Calu3 (cell line): ENCODE results near the gene ASXL2. TPM values are rescaled to one million over a fixed set of nuclear protein-coding genes. Genes with fewer than 3 reads are reported as not detected.
A peak's percentile ranks its signal among the peaks of the same experiment; 100 is the strongest.

ENCODE experiments used
- BruUV-seq: library from RNA; stranded (reverse); fragments of 400-500 nt; replicated peaks from 2 replicates; lab custom pipeline; 2021; lab: Mats Ljungman, UMichigan
- CTCF ChIA-PET: fragments of 300-600 bp; sonication (Branson Sonifier 250); formaldehyde crosslinking; loops from one replicate; lab custom pipeline; 2022; ENCODE audit warnings: antibody characterized with exemption; lab: Charles Lee
- DNase-seq: peaks from one replicate; pipeline ENCODE4 v3.0.0; 2022
- H3K27ac Mint-ChIP-seq: one replicate; pipeline ENCODE4 v1.8.0; 2022; ENCODE audit warnings: mixed read lengths; ENCODE audit not compliant: unreplicated experiment
- H3K27me3 Mint-ChIP-seq: one replicate; pipeline ENCODE4 v1.8.0; 2022; ENCODE audit warnings: mixed read lengths; ENCODE audit not compliant: unreplicated experiment
- H3K36me3 Mint-ChIP-seq: one replicate; pipeline ENCODE4 v1.8.0; 2022; ENCODE audit warnings: mild to moderate bottlenecking, moderate library complexity, mixed read lengths; ENCODE audit not compliant: insufficient read depth, unreplicated experiment
- H3K4me1 Mint-ChIP-seq: one replicate; pipeline ENCODE4 v1.8.0; 2022; ENCODE audit warnings: mild to moderate bottlenecking, low read depth, mixed read lengths; ENCODE audit not compliant: unreplicated experiment
- H3K4me3 Mint-ChIP-seq: one replicate; pipeline ENCODE4 v1.8.0; 2022; ENCODE audit warnings: mild to moderate bottlenecking, low read depth, moderate library complexity, mixed read lengths; ENCODE audit not compliant: unreplicated experiment
- H3K9me3 Mint-ChIP-seq: one replicate; pipeline ENCODE4 v1.8.0; 2022; ENCODE audit warnings: low read depth, mixed read lengths; ENCODE audit not compliant: unreplicated experiment
- intact Hi-C: fragments of 100-400 bp; cut with micrococcal nuclease; formaldehyde crosslinking; loops from one replicate; pipeline ENCODE4 v1.10.0; 2022; ENCODE audit not compliant: unreplicated experiment
- total RNA-seq: library from RNA; stranded (reverse); gene quantifications from 2 replicates; pipeline ENCODE4 v1.2.3, GENCODE V29; 2022
- TF ChIP-seq, protein P1 (sequence below): fragments of 200-600 bp; IDR thresholded peaks from one replicate; pipeline ENCODE4 v1.8.0; 2022; ENCODE audit warnings: antibody characterized with exemption; ENCODE audit not compliant: unreplicated experiment

The ASXL2 gene
- total RNA-seq, 1 experiment from 2014 or later = 42.8 TPM

DNA sequence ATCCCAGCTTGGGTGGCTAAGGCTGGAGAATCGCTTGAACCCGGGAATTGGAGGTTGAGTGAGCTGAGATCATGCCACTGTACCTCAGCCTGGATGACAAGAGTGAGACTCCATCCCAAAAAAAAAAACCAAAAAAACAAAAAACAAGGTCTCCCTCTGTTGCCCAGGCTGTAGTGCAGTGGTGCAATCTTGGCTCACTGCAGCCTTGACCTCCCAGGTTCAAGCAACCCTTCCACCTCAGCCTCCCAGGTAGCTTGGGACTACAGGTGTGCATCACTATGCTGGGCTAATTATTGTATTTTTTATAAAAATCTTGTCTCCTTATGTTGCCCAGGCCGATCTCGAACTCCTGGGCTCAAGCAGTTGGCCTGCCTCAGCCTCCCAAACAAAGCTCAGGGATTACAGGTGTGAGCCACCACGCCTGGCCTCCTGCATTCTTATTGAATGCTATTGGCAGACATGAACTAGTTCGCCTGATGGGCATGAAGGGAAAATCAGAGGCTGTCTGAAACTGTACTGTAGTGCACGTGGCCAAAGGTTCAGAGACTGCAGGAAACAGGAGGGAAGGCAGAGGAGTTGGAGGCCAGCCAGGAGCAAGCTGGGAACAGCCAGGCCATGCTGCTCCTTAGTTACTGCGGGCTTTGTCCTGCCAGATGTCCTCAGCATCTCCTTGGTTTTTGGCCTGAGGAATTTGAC is 16.0 kb upstream of the ASXL2 start:
- H3K9me3 Mint-ChIP-seq = no peaks in the 10 kb centered on the region
- TF ChIP-seq, protein P1, sequence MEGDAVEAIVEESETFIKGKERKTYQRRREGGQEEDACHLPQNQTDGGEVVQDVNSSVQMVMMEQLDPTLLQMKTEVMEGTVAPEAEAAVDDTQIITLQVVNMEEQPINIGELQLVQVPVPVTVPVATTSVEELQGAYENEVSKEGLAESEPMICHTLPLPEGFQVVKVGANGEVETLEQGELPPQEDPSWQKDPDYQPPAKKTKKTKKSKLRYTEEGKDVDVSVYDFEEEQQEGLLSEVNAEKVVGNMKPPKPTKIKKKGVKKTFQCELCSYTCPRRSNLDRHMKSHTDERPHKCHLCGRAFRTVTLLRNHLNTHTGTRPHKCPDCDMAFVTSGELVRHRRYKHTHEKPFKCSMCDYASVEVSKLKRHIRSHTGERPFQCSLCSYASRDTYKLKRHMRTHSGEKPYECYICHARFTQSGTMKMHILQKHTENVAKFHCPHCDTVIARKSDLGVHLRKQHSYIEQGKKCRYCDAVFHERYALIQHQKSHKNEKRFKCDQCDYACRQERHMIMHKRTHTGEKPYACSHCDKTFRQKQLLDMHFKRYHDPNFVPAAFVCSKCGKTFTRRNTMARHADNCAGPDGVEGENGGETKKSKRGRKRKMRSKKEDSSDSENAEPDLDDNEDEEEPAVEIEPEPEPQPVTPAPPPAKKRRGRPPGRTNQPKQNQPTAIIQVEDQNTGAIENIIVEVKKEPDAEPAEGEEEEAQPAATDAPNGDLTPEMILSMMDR = no peak
- no peaks in the 10 kb centered on the region for H3K36me3 Mint-ChIP-seq
- peaks cover 8% of the 10 kb centered on the region for H3K4me1 Mint-ChIP-seq
- no peak overlapping the region for H3K27ac Mint-ChIP-seq
- peaks cover 6% of the 10 kb centered on the region for H3K27me3 Mint-ChIP-seq
- CTCF ChIA-PET = interaction anchor here (0.6 to 1.1 kb wide), 2 partner anchors 16 to 1020 kb away, joined by 3 to 5 read pairs; partner anchors contain the start of gene ASXL2
- BruUV-seq = no TSS peak
- DNase-seq = peak; percentile 13
- H3K4me3 Mint-ChIP-seq = no peak overlapping the region
- intact Hi-C loops = no loop called here

DNA sequence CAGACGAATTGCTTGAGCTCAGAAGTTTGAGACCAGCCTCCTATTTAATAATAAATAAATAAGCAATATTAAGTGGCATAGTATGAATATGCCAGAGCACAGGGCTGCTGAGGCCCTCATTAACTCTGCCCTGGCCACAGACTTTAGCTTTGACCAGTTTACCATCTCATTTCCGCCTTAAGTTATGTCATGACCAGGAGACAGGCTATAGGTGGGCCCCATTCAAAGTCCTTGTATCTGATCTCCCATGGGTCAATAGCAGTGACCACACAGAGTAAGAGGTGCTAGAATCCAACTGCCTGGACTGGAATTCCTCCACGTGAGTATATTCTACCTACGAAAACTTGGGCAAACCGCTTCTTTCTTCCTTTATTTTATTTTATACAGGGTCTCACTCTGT is 13.4 kb upstream of the ASXL2 start:
- no TSS peak for BruUV-seq
- DNase-seq = no peak
- Mint-ChIP-seq H3K36me3 (no peaks in the 10 kb centered on the region), H3K27me3 (no peaks in the 10 kb centered on the region), H3K9me3 (no peaks in the 10 kb centered on the region), H3K4me3 (no peak overlapping the region), H3K4me1 (peaks cover 8% of the 10 kb centered on the region), H3K27ac (no peak overlapping the region)
- intact Hi-C loops = no loop called here
- TF ChIP-seq, protein P1 = no peak
- CTCF ChIA-PET = no interaction called here

DNA sequence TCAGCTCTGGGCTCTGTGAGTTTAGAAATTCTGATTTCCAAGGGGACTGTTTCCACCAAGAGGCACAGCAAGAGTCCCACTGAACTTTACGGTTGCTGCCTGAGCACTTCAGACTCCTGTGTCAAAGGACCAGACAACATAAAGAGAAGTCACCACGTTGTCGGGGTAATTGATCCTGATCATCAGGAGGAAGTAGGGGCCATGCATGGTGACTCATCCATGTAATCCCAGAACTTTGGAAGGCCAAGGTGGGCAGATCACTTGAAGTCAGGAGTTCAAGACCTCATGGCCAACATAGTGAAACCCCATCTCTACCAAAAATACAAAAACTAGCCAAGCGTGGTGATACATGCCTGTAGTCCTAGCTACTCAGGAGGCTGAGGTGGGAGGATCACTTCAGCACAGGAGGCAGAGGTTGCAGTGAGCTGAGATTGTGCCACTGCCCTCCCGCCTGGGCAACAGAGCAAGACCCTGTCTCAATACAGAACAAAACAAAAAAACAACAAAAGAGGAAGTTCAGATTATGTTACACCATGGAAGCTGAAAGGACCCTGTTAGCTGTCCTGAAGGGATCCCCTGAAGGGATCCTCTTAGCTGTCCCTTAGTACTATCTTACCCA is 9.4 kb upstream of the ASXL2 start:
- no peaks in the 10 kb centered on the region for H3K9me3 Mint-ChIP-seq

DNA sequence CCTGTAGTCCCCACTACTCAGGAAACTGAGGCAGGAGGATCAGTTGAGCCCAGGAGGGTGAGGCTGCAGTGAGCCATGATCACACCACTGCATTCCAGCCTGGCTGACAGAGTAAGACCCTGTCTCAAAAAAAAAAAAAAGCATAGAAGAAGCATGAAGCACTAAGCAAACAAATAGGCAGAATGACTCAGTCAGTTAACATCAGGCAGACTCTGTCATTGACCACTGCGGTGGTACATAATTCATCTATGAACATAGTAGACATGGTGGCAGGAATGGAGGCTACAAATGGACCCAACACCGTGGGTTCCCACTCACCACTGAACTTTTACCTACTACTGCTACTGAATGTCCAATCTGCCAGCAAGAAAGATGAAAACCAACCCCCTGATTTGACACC is 7.6 kb upstream of the ASXL2 start:
- TF ChIP-seq, protein P1 = no peak
- Mint-ChIP-seq H3K4me3 (no peak overlapping the region), H3K27ac (peak overlapping the region; percentile 46), H3K27me3 (no peaks in the 10 kb centered on the region), H3K4me1 (peaks cover 8% of the 10 kb centered on the region), H3K36me3 (no peaks in the 10 kb centered on the region), H3K9me3 (no peaks in the 10 kb centered on the region)
- BruUV-seq = no TSS peak
- DNase-seq = peak; percentile 40
- CTCF ChIA-PET = no interaction called here
- intact Hi-C loops = no loop called here

More for the DNA sequence above, 9.4 kb upstream of the ASXL2 start:
- no peak for DNase-seq
- no peak overlapping the region for H3K27ac Mint-ChIP-seq
- H3K4me3 Mint-ChIP-seq = no peak overlapping the region
- intact Hi-C loops = no loop called here
- CTCF ChIA-PET = no interaction called here
- BruUV-seq = no TSS peak
- peaks cover 8% of the 10 kb centered on the region for H3K4me1 Mint-ChIP-seq
- no peaks in the 10 kb centered on the region for H3K27me3 Mint-ChIP-seq
- TF ChIP-seq, protein P1 = no peak
- H3K36me3 Mint-ChIP-seq = no peaks in the 10 kb centered on the region
